Astrocyte of the spinal cord (primary cell): ENCODE results near the gene NAGLU.

ENCODE experiments used
- DNase-seq: peaks from one replicate; pipeline ENCODE4 v3.0.0; 2011; ENCODE audit warnings: low read depth, low spot score
- H3K4me3 ChIP-seq: 2 replicates; pipeline ENCODE4 v1.5.1; 2011; ENCODE audit warnings: low read depth, mild to moderate bottlenecking, low read length, moderate library complexity
- in situ Hi-C: cut with HindIII; loops from 2 replicates; pipeline ENCODE4 v1.10.0; 2017; ENCODE audit warnings: low sequenced_read_pairs
- TF ChIP-seq, protein P1 (sequence below): IDR thresholded peaks from 2 replicates; pipeline ENCODE4 v1.5.1; 2012; ENCODE audit warnings: low read depth, mild to moderate bottlenecking, low read length, inconsistent platforms

The NAGLU gene

DNA sequence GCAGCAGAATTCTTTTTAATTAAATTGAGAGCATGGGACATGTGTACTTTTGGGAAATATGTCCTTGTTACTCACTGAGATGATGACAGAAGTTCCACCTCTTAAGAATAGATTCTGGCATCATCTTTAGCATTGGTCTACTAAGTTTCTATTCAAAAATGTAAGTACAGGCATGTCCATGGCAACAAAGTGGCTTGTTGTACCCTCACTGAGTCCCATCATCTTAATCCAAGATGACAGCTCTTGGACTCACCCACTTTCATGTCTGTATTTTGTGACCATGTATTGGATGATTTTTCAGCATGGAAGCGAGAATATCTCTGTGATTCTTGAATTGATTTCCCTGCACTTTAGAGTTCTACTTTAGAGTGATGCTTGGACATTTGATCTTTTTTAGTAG, 33.1 kb upstream of the NAGLU start:
- no peak overlapping the region for H3K4me3 ChIP-seq
- no peak for DNase-seq
- TF ChIP-seq, protein P1, sequence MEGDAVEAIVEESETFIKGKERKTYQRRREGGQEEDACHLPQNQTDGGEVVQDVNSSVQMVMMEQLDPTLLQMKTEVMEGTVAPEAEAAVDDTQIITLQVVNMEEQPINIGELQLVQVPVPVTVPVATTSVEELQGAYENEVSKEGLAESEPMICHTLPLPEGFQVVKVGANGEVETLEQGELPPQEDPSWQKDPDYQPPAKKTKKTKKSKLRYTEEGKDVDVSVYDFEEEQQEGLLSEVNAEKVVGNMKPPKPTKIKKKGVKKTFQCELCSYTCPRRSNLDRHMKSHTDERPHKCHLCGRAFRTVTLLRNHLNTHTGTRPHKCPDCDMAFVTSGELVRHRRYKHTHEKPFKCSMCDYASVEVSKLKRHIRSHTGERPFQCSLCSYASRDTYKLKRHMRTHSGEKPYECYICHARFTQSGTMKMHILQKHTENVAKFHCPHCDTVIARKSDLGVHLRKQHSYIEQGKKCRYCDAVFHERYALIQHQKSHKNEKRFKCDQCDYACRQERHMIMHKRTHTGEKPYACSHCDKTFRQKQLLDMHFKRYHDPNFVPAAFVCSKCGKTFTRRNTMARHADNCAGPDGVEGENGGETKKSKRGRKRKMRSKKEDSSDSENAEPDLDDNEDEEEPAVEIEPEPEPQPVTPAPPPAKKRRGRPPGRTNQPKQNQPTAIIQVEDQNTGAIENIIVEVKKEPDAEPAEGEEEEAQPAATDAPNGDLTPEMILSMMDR, result no peak
- in situ Hi-C loops, result no loop called here

DNA sequence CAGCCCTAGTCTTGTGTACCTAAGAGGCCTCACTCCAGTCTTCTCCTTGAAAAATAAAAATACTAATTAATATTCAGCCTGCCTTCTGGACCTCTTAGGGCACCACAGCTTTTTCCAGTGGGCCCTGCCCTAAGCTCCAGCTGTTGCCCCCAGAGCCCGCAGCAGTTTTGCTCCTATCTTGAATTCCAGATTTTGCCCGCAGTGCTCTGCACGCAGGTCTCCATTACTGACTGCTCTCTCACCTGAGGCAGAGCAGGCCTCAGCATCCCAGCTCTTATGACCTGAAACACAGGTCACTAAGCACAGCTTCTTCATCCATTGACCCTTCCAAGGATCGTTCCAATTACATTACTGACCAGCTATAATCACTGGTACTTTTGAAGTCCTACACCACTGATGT, 28.4 kb upstream of the NAGLU start:
- H3K4me3 ChIP-seq, result no peak overlapping the region
- TF ChIP-seq, protein P1, result no peak
- in situ Hi-C loops, result no loop called here
- DNase-seq, result no peak

DNA sequence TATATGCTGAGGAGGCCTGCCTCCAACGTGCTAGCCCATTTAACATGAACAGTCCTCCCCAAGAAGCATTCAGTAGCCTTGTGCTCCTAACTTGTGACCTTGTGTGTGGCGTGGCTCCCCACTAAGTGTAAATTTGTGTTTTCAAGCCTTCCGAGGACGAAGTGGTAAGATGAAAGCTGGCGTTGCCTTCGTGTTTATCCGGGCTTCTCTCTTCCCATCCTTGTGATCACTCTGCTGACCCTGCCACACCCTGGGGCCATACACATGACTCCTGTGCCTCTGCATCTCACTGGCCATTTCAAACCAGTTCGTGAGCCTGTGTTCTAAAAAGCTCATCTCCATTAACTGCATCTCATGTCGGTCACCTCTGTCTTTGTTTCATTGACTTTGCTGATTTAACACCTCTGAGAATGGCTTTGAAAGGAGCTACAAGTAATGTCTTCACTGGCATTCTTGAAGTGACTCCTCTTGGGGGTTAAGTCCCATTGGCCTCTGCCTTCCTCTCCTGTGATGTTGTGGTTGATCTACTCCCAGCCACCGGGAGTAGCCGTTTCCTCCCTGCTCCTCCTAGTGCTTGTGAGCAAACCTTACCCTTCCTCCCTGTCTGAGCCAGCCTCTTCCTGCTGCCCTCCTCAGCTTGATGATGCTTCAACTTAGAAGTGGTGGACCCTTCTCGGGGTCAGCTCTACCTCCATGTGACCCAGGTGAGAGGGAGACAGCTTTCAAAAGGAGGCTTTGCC, 27.4 kb upstream of the NAGLU start:
- TF ChIP-seq, protein P1, result no peak
- no peak for DNase-seq
- H3K4me3 ChIP-seq, result no peak overlapping the region
- in situ Hi-C loops, result no loop called here

DNA sequence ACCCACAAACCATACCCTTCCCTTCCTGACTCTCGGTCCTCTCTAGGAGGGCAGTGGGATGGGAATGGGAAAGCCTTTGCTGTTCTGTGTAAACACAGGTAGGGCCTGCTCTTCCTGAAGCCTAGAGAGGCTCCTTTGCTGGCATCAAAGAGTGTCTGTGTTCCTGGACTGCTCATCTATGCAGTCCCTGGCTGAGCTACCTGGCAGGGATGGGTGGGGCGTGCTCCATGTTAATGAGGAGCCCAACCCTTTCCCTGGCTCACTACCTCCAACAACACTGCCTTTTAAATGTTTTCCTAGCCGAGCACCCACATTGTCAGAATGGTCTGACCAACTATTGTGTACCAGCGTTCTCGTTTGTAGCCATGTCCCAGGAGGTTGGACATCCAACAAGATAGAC, 26.6 kb upstream of the NAGLU start:
- H3K4me3 ChIP-seq, result no peak overlapping the region

DNA sequence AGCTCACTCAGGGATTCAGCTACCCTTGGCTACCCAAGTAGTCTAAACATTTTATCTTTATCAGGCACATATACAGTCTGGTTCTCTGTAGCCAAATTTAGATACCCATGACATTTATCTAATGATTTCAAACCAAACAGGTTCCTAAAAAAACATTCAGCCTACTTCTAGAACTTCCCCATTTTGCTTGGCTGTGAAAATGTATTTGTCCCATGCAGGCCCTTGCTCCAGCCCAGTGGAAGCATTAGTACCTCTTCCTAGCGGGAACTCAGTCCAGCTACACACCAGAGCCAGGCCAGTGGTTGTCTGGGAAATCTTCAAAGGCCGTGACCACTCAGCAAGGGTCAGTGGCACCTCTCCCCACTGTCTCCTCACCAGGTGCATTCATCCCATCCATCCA, 26.2 kb upstream of the NAGLU start:
- no peak overlapping the region for H3K4me3 ChIP-seq
- TF ChIP-seq, protein P1, result no peak
- no peak for DNase-seq
- in situ Hi-C loops, result no loop called here

More for the DNA sequence above, 26.6 kb upstream of the NAGLU start:
- TF ChIP-seq, protein P1, result no peak
- DNase-seq, result no peak
- in situ Hi-C loops, result no loop called here

DNA sequence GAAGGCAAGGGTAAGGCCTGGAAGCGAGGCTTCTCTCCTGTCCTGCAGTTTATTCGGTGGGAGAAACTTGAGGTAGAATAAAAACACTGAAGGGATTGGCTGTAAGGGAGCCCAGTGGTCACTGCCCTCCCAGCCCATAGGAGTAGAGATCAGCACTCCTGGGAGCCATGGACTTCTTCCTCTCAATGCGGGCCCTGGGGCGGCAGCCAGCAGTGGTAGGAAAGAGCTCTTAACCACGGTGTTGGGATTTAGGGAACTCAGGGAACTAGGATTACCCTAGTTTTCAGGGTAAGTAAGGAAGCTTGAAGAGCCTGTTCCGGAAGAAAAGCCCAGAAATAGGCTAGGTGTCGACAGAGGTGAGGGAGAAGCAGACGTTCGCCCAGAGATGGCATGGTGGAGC, 23.8 kb upstream of the NAGLU start:
- DNase-seq, result no peak
- in situ Hi-C loops, result no loop called here
- H3K4me3 ChIP-seq, result no peak overlapping the region
- TF ChIP-seq, protein P1, result no peak

DNA sequence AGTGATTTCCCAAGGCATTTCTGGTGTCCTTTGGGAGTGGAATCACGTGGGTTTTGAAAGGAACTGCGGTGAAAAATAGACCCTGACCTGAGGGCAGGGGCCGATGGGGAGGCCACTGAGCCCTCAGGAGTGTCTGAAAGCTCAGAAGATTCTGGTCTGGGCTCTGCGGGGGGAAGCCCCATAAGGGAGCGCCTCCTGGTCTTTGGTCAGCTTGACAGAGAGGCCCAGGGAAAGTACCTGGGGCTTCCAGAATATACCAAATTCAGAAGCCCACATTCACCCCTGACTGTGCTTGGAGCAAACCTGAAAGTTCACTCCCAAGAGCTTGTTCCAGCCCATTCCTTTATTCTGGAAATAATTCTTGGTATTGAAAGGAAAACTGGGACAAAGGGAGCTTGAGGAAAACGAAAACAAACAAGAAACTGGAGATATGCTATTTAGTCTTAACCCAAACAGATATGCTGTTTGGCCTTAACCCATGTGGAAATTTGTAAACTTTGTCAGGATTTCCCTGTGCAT, 23.2 kb upstream of the NAGLU start:
- no peak for DNase-seq
- in situ Hi-C loops, result no loop called here
- TF ChIP-seq, protein P1, result no peak
- H3K4me3 ChIP-seq, result no peak overlapping the region
